Cortex of kidney (tissue), 1 donor: Measurements from ENCODE around the gene AKAP12.
"Not testable (repeated sequence)": the region's sequence is repeated elsewhere in the genome, so short reads cannot be mapped to it uniquely, and the experiment has no call there.

Experiments
- DNase-seq: peaks from one replicate; lab custom pipeline; 2025; lab: John Stamatoyannopoulos, UW

AKAP12 gene

DNA sequence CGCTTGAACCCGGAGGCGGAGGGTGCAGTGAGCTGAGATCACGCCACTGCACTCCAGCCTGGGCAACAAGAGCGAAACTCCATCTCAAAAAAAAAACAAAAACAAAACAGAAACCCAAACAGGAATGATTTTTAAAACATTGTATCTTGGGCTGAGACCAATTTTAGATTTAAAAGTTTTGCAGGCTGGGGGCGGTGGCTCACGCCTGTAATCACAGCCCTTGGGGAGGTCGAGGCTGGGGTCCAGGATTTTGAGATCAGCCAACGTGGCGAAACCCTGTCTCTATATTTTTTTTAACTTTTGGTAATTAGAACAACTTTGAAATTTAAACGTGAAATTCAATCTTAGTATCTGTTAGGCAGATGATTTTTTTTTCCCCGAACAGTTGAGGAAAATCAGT, 70.5 kb downstream of the AKAP12 start:
- no peak for DNase-seq

DNA sequence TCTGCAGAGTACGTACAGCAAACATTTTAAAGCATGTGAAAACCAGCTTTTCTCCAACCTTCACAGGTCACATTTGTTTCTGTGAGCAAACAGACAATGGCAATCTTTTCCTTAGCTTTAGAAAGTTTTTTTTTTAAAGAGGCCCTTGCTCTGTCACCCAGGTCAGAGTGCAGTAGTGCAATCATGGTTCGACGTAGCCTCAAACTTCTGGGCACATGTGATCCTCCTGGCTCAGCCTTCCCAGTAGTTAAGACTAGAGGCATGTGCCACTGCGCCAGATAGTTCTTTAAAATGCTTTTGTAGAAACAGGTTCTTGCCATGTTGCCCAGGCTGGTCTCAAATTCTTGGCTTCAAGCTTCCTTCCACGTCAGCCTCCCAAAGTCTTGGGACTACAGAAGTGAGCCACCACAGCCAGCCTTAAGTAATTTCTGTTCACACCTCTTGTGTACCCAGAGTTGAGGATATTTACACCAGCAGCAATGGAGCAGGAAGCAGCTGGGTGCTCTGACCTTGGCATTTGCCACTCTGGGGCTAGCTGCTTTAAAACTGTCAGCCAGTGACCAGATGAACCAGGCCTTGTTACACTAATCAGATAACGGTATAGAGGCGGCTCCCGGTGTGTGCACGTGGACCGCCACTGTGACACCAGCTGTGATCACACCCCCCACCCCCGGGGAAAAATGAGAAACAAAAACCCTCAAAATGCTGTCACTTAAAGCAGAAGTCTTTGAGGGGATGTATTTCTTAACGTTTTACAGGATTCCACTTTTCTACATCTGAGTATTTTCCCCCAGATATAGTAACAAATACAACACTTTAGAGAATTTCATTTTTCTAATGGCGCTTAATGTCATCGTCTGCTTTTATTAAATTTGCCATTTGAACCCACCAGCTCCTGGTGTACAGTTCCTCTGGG, 71.3 kb downstream of the AKAP12 start:
- DNase-seq, result no peak

DNA sequence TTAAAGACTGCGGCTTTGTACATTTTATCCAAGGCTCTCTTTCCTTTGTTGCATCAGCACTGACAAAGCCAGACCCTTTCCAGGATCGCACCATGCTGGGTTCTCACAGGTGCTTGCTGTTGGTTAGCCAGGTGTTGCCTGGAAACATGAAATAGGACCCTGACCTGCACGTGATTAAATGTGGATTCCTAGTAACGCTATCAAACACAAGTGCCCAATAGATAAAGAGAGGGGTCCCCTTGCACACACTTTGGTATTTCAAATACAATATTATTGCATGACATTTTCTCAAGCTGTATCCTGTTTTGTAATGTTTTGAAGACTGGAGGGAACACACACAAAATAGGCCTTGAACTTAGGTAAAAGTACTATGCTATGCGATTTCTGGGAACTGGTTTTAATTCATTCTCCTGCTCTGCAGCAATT, 73.3 kb downstream of the AKAP12 start:
- no peak for DNase-seq

DNA sequence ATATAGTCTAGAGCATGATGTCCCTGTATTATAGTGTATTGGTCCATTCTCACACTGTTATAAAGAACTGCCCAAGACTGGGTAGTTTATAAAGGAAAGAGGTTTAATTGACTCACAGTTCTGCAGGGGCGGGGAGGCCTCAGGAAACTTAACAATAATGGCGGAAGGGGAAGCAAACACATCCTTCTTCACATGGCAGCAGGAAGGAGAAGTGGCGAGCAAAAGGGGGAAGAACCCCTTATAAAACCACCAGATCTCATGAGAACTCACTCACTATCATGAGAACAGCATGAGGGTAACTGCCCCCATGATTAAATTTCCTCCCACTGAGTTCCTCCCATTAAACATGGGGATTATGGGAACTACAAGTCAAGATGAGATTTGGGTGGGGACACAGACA, 75.9 kb downstream of the AKAP12 start:
- not testable (repeated sequence) for DNase-seq

DNA sequence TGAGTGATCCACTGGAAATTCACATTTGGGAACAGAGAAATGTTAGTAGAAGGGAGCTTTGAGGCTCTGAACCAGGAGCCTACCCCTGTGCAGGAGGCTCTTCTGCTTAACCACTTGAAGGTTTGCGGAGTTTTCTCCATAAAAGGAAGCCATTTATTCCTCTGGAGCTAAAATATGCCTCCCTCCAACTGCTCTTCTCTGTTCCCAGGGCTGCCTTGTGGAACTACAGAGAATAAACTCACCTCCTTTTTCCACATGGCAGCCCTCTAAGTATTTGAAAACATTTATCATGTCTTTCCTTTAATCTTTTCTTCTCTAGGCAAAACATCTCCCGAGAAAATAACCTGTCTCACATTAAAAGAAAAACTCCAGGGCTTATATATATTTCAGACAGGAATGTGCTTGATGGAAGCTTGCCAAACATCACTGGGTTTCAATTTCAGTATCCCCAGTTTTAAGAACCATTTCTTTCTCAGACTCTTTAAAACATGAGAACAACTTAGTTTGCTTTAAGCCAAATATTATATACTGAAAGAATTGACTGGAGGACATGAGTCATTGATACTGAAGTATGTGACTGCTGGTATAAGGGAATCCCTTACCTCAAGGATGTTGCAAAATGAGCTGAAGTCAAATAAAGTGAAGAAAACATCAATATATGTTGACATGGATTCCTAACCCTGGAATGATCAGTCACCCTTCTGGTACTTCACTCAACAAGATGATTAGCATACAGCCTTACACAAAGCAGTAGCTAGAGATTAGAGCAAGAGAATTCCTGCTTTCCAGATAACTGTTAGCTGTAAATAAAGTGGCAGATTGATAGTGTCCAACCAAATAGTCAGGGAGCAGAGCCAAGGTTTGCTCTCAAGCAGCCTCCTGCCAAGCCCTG, 77.6 kb downstream of the AKAP12 start:
- DNase-seq, result no peak

DNA sequence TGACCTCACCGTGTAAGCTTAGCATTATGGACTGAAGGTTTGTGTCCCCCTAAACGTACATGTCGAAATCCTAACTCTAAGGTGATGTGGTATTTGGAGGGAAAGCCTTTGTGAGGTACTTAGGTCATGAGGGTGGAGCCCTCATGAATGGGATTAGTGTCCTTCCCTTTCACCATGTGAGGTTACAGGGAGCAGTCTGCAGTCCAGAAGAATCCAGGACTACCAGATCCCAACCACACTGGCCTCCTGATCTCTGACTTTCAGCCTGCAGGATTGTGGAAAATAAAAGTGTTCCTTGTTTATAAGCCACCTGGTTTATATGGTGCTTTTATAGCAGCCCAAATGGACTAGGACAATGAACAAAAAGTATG, 78.2 kb downstream of the AKAP12 start:
- no peak for DNase-seq

DNA sequence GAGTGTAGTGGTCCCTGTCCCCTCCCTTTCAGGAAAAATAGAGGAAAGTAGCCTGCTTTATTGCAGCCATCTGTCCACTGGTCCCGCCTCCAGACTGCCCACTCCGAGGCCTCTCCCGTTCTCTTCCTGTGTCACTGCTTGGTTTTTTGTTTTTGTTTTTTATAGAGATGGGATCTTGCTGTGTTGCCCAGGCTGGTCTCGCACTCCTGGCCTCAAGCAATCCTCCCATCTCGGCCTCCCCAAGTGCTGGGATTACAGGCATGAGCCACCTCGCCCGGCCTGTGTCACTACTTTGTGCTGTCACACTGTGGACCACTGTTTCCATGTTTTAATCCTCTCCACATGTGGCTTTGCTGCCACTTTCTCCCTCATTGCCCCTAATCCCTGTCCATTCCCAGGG, 80.4 kb downstream of the AKAP12 start:
- no peak for DNase-seq

DNA sequence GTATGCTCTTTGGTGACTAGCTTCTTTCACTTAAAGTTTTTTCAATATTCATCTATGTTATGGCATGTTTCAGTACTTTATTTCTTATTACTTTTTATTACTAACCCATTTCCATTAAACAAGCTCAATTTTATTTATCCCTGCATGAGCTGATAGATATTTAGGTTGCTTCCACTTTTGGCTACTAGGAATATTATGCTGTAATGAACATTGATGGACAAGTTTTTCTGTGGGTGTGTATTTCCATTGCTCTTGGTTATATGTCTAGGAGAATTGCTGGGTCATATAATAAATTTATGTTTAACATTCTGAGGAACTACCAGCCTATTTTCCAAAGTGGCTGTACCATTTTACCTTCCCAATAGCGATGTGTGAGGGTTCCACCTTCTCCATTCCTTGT, 81.7 kb downstream of the AKAP12 start:
- no peak for DNase-seq

DNA sequence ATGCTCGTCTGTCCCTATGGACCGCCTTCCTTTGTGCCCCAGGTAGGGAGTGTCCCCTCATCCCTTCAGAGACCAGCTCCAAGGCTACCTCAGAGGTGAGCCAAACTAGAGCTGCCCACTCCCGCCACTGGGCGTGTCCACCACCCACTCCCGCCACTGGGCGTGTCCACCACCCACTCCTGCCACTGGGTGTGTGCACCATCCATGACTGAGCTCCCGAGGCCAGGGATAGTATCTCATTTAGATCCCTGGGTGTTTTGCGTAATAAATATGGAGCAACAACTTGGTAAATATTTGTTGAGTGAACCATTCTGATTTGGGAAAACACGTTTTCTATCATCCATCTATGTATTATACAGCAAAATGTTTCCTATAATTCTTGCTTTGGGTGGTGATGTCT, 82.8 kb downstream of the AKAP12 start:
- DNase-seq, result no peak

DNA sequence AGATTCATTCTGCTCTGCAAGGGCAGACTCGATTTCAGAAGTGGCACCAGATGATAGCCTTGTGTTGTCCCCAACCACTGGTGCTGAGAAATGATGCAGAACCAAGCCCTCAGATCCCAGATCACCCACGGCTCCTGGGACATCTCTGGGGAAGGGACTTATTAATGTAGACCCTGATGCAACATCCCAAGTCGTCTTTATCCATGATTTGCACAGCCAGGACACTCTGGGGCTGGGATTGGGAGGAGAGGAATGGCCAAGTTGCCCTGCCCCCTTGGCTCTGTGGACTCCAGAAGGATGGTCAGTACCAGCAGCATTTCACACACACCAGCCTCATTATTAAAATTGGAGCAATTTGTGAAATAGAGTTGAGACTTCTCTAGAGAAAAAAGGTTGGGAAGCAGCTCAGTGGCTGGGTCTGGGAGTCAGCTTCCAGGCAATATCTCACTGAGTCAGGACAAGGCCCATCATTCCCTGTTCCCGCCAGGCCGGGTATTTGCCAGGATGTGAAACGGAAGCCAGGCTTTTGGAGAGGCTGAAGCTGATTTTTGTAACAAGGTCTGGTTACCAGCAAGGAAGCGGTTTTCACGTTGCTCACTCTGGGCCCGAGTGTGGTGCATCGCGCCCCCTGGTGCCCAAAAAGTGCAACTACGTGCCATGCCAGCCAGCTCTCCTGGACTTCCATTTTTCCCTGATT, 84.2 kb downstream of the AKAP12 start:
- no peak for DNase-seq

DNA sequence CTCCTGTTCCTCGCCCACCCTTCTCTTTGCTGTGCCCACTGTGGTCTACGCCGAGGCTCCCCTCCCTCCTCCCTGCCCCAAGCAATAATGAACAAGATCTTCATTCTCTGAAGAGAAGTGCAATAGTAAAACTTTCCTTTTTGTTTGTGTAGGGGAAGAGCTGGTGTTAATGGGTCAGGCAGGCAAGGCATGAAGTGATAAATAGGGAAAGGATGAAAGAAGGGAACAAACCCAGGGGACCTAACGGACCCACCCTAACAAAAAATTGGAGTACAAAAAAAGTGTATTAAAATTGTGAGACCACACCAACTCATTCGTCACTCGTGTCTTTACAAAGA, 84.7 kb downstream of the AKAP12 start:
- DNase-seq, result no peak

DNA sequence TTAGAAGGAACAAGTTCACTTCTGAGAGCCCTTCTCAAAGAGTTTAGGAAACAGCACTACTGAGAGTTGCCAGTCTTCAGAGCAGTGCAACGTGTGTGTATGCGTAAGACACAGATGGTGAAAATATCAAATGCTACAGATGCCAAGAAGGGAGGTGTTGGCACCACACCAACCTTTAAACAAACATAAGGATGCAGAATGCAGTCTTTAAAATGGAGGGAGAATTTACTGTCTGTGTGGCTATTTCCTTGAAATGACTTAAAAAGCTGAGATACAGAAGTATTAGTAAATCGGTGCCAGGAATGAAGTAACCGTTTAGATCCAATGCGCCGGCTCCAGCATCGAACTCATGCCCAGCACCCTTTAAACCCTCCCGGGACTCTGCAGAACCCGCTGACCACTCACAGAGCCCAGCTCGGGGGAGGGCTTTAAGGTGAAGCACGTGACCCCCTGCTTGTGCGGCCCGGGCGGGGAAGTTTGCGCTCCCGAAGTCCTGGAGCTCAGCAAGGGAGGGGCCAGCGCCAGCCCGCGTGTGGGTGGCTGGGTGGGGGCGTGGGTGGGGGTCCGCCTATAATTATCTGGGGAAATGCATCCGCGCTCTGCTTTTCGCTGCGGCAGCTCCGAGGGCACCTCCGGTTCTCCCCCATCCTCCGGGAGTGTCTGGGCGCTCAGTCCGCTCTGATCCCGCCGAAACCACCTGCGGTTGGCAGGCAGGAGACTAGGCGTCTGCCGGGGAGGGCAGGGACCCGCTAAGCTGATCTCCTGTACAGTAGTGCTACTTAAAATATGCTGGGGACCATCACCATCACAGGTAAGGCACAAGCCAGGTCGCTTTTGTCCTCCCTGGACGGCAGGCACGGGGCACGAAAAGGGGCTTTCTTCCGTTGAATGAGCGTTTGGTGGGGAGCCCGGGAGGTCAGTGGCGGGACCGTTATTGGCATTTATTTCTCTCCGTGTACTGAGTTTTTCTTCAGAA, 85.6 kb downstream of the AKAP12 start:
- no peak for DNase-seq

DNA sequence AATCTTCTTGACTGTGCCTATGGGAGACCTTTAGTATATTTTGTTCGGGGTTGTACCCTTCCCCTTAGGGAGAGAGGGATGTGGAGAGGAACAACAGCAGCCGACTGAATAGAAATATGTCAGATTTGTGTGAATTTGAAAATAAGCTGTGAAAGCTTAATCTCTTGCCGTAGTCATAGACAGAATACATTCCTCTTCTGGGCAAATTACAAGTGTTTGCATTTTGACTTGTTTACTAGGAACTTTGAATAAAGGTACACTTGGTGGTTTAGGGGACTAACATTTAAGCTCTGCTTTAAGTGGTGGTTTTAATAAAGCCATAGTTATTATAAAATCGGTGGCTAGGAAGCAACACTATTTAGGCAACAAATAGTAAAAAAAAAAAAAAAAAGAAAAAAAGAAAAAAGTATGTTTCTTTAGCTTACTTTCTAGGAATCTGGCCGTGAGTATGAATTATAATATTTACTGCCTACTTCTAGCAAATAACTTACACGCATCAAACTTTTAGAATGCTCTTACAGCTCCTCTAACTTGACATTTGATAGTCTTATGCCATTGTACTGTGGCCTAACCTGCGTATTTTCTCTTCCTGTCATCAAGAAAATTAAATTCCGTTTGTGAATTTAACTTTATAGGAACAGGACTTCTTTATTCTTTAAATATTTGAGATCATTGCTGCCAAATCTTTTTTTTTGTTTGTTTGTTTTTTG, 86.5 kb downstream of the AKAP12 start:
- DNase-seq, result no peak

DNA sequence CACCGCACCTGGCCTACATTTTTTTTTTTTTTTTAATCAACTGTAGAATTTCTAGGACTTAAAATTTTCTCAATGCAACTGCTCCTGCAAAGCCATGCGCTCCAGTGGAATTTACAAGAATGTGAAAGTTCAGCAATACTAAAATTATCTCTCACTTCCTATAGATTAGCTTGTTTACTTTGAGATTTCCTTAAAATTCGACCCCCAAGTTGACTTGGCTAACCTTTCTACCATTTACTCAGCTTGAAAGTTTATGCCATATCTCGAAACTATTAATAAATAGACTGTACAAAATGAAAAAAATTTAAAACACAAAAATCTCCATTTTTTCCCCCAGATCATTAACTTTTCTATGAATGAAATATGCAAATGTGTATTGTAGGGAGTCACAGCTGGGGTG, 87.3 kb downstream of the AKAP12 start:
- no peak for DNase-seq

DNA sequence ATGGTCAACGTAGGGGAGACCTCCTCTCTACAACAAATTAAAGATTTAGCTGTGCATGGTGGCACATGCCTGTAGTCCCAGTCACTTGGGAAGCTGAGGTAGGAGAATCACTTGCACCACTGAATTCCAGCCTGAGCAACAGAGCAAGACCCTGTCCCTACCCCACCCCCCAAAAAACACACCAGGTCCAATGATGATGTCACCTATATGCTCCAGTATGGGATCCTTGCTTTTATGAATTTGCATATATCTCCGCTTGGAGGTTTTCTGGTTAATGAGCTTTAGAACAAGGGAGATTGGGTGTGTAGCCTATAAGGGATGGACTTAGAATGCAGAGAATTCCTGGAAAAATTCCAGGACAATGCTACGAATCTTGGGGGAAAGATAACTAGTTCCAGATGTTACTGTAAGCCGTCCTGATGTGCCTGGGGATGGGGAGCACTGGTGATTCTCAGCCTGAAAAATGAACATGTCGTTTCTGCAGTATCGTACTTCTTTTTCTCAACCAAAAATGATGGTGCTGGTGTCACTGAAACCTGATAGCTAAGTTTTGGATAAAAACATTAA, 90.4 kb downstream of the AKAP12 start:
- DNase-seq, result no peak

DNA sequence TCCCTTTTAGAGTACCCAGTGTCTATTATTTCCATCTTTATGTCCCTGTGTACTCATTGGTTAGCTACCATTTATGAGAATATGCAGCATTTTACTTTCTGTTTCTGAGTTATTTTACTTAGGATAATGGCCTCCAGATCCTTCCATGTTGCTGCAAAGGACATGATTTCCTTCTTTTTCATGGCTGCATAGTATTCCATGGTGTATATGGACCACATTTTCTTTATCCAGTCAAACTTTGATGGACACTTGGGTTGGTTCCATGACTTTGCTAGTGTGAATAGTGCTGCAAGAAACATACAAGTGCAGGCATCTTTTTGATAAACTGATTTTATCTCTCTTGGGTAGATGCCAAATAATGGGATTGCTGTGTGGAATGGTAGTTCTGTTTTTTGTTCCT, 96.2 kb downstream of the AKAP12 start:
- DNase-seq, result no peak

DNA sequence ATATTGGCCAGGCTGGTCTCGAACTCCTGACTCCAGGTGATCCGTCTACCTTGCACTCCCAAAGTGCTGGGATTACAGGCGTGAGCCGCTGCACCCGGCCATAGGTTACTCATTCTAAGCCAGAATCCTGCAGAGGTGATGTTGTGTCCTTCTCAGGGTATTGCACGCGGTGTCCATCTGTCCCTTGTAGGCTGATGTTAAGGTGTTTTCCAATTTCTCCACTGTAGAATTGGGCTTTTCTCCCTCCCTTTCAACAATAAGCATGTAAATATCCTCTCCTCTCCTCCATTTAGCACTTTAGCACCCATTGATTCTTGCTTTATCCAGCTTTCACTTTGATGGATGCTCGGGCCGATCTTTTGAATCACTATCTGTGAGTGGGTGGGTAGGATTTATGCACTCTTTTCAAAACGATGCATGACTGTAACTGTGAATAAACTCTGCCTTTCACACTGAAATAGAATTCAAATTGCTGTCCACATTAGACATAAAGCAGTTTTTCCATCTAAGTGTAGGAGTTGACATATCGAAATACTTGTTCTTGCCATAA, 99.0 kb downstream of the AKAP12 start:
- DNase-seq, result no peak

DNA sequence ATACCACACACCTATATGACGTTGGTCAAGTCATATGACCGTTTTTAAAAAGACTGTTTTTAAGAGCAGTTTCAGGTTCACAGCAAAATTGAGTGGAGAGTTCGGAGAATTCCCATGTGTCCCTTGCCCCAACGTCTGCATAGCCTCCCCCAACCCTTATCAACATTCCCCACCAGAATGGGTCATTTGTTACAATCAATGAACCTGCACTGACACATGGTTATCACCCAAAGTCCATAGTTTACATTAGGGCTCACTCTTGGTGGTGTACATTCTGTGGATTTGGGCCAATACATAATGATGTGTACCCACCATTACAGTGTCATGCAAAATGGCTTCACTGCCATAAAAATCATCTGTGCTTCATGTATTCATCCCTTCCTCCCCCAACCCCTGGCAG, 99.6 kb downstream of the AKAP12 start:
- DNase-seq, result no peak

DNA sequence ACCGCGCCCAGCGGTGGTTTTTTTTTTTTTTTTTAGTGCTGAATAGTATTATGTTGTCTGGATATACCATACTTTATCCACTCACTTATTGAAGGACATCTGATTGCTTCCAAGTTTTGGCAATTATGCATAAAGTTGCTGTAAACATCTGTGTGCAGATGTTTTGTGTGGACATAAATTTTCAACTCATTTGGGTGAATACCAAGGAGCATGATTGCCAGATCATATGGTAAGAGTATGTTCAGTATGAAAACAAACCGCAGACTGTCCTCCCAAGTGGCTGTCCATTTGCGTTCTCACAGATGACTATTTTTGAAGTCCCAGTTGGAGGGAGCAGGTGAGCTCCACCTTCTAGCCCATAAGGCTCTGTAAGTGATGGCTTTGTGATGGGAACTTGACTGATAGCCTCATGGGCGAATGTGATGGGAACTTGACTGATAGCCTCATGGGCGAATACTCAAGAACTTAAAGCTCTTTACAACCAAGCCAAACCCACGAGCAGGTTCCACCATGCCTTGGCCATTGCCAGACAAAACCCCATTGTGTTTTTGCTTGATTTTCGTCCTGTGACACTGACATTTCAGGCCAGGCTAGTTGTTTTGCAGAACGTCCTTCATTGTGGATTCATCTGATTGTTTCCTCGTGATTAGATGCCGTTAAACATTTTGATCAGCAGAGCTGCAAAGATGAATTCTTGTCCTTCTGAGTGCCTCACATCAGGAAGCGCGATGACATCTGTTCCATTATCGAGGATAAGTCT, 100.6 kb downstream of the AKAP12 start:
- DNase-seq, result no peak
